Left lung (tissue), 10 donors: ENCODE measurements around the gene TMEM175. TPM values are rescaled to one million over a fixed set of nuclear protein-coding genes. Genes with fewer than 3 reads are reported as not detected.

Experiments used
- ATAC-seq: fragments of 200-7000 bp; cut with Tn5 transposase; one replicate; pipeline ENCODE4 v1.9.1; 2020; ENCODE audit warnings: moderate library complexity
- DNase-seq, 4 donors: peaks; one replicate each; pipeline ENCODE4 v3.0.0-alpha.2; 2013 to 2020
- H3K27ac ChIP-seq, 2 donors: fragments of 200-600 bp; sonication (generic) in 1 of 2; one replicate each; pipeline versions ENCODE4 v1.5.0 to v1.8.0; 2020 to 2021
- H3K27me3 ChIP-seq, 2 donors: fragments of 200-600 bp; sonication (generic) in 1 of 2; one replicate each; pipeline versions ENCODE4 v1.5.0 to v1.8.0; 2020 to 2021
- H3K36me3 ChIP-seq, 2 donors: fragments of 200-600 bp; sonication (generic) in 1 of 2; one replicate each; pipeline versions ENCODE4 v1.5.0 to v1.8.0; 2020 to 2021
- H3K4me1 ChIP-seq, 2 donors: fragments of 200-600 bp; one replicate each; pipeline ENCODE4 v1.8.0; 2021
- H3K4me3 ChIP-seq, 2 donors: fragments of 200-600 bp; sonication (generic) in 1 of 2; one replicate each; pipeline versions ENCODE4 v1.5.0 to v1.8.0; 2020 to 2021; ENCODE audit warnings: mild to moderate bottlenecking in 1 of 2
- H3K9me3 ChIP-seq, 2 donors: fragments of 200-600 bp; sonication (generic) in 1 of 2; one replicate each; pipeline versions ENCODE4 v1.5.0 to v1.8.0; 2020 to 2021
- CTCF ChIP-seq, 2 donors: fragments of 200-600 bp; sonication (generic) in 1 of 2; IDR thresholded peaks; one replicate each; pipeline versions ENCODE4 v1.5.0 to v1.8.0; 2021; ENCODE audit warnings: antibody characterized with exemption in 2 of 2
- intact Hi-C, 2 donors: fragments of 100-400 bp; cut with DNase I; formaldehyde crosslinking; loops; one replicate each; pipeline versions ENCODE4 v1.11.2 to v1.14.2; 2022
- polyA plus RNA-seq, 6 donors: library from polyadenylated mRNA; unstranded; fragments of 120-200 nt; gene quantifications; one replicate each; pipeline ENCODE4 v1.2.1, GENCODE V29; 2013; ENCODE audit not compliant: insufficient read length in 6 of 6
- total RNA-seq, 2 donors: library from RNA; stranded (reverse); fragmentation: NEBNext Ultra II Directional; extraction: Animal tissue kit (Norgen Biotek cat#: 25700); gene quantifications; one replicate each; pipeline ENCODE4 v1.2.1, GENCODE V29; 2021
- donor health status: DM: no; HTN: yes; CAD: no.
- donor health status: DM: no; HTN: no; CAD: no.

The TMEM175 gene
- total and polyA plus RNA-seq, 8 donors, result 24.4 to 38.7 (median 27.6) TPM

- Histone ChIP-seq H3K9me3 (no peaks in the 10 kb centered on the region), H3K27me3 (no peaks in the 10 kb centered on the region), H3K27ac (no peak overlapping the region), H3K4me1 (no peaks in the 10 kb centered on the region), H3K4me3 (no peak overlapping the region), H3K36me3 (peaks cover 0 to 100% of the 10 kb centered on the region in 2 donors)
- peak in 1 of 4 donors; percentile 73 for DNase-seq
- intact Hi-C loops, result no loop called here
- ATAC-seq, result no peak
- TF ChIP-seq CTCF (IDR thresholded peaks at IDR 0.05), result no peak
Observed at GRCh38 chr4:961351-962230, 29.3 kb downstream of the TMEM175 start.

- Histone ChIP-seq H3K9me3 (no peaks in the 10 kb centered on the region), H3K27ac (no peak overlapping the region), H3K36me3 (peaks cover 0 to 100% of the 10 kb centered on the region in 2 donors), H3K4me1 (no peaks in the 10 kb centered on the region), H3K27me3 (no peaks in the 10 kb centered on the region), H3K4me3 (no peak overlapping the region)
- peak in 1 of 4 donors; percentile 80 for DNase-seq
- intact Hi-C loops, result no loop called here
- no peak for TF ChIP-seq CTCF (IDR thresholded peaks at IDR 0.05)
- ATAC-seq, result no peak
Observed at GRCh38 chr4:962231-963208, 30.3 kb downstream of the TMEM175 start.

GRCh38 chr4:963276-964225 lies 31.3 kb downstream of the TMEM175 start:
- Histone ChIP-seq H3K4me3 (no peak overlapping the region), H3K9me3 (no peaks in the 10 kb centered on the region), H3K36me3 (peaks cover 0 to 93% of the 10 kb centered on the region in 2 donors), H3K4me1 (no peaks in the 10 kb centered on the region), H3K27me3 (peaks cover 0 to 5% of the 10 kb centered on the region in 2 donors), H3K27ac (no peak overlapping the region)
- intact Hi-C loops, result no loop called here
- no peak for TF ChIP-seq CTCF (IDR thresholded peaks at IDR 0.05)
- ATAC-seq, result no peak
- peak in 1 of 4 donors; percentile 72 for DNase-seq

- Histone ChIP-seq H3K36me3 (peaks cover 0 to 83% of the 10 kb centered on the region in 2 donors), H3K9me3 (no peaks in the 10 kb centered on the region), H3K27ac (no peak overlapping the region), H3K4me1 (no peaks in the 10 kb centered on the region), H3K4me3 (no peak overlapping the region), H3K27me3 (peaks cover 0 to 5% of the 10 kb centered on the region in 2 donors)
- ATAC-seq (no peak), DNase-seq (peak in 1 of 4 donors; percentile 71)
- TF ChIP-seq CTCF (IDR thresholded peaks at IDR 0.05), result no peak
- intact Hi-C loops, result no loop called here
Observed at GRCh38 chr4:964346-965025, 32.2 kb downstream of the TMEM175 start.
